Panc1 (cell line): ENCODE data around the gene DAB2IP.

Source experiments
- POLR2AphosphoS5 ChIP-seq: IDR thresholded peaks from 2 replicates; pipeline ENCODE4 v1.6.1; 2012; ENCODE audit warnings: mild to moderate bottlenecking, low read depth, low read length, moderate library complexity
- REST ChIP-seq, 2 experiments: IDR thresholded peaks; 2 replicates each; pipeline ENCODE4 v1.6.1; 2011 to 2012; ENCODE audit warnings: low read depth in 2 of 2, control low read depth in 1 of 2, low read length in 1 of 2, mild to moderate bottlenecking in 1 of 2, moderate library complexity in 1 of 2; ENCODE audit not compliant: insufficient read depth in 1 of 2
- TF ChIP-seq, protein P1 (sequence below): fragments of 450-650 bp; IDR thresholded peaks from 2 replicates; pipeline ENCODE4 v1.5.1; 2017; ENCODE audit warnings: mild to moderate bottlenecking

- TF ChIP-seq POLR2AphosphoS5 (no peak), REST (IDR thresholded peaks at IDR 0.05; ENCODE audit: insufficient read depth in 1 of 2, low read depth in 2 of 2, low read length in 1 of 2) (no peak)
- TF ChIP-seq, protein P1, sequence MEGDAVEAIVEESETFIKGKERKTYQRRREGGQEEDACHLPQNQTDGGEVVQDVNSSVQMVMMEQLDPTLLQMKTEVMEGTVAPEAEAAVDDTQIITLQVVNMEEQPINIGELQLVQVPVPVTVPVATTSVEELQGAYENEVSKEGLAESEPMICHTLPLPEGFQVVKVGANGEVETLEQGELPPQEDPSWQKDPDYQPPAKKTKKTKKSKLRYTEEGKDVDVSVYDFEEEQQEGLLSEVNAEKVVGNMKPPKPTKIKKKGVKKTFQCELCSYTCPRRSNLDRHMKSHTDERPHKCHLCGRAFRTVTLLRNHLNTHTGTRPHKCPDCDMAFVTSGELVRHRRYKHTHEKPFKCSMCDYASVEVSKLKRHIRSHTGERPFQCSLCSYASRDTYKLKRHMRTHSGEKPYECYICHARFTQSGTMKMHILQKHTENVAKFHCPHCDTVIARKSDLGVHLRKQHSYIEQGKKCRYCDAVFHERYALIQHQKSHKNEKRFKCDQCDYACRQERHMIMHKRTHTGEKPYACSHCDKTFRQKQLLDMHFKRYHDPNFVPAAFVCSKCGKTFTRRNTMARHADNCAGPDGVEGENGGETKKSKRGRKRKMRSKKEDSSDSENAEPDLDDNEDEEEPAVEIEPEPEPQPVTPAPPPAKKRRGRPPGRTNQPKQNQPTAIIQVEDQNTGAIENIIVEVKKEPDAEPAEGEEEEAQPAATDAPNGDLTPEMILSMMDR = no peak
These were observed 47.5 kb downstream of the DAB2IP start for GRCh38 chr9:121698627-121699570.
